Lower lobe of right lung (tissue), 2 donors: ENCODE results near the gene USP17L15. TPM values are rescaled to one million over a fixed set of nuclear protein-coding genes. Genes with fewer than 3 reads are reported as not detected.
"Not testable (repeated sequence)": the region's sequence is repeated elsewhere in the genome, so short reads cannot be mapped to it uniquely, and the experiment has no call there.

Experiments used
- ATAC-seq, 2 donors: fragments of 200-7000 bp; cut with Tn5 transposase; one replicate each; pipeline ENCODE4 v1.9.1; 2020 to 2022; ENCODE audit warnings: mild to moderate bottlenecking in 2 of 2, moderate library complexity in 2 of 2
- DNase-seq: peaks from one replicate; pipeline ENCODE4 v3.0.0-alpha.2; 2020
- H3K27ac ChIP-seq: fragments of 200-600 bp; one replicate; pipeline ENCODE4 v1.8.0; 2022
- H3K27me3 ChIP-seq: fragments of 200-600 bp; one replicate; pipeline ENCODE4 v1.8.0; 2022; ENCODE audit warnings: low read depth
- H3K36me3 ChIP-seq: fragments of 200-600 bp; one replicate; pipeline ENCODE4 v1.8.0; 2022; ENCODE audit warnings: mild to moderate bottlenecking
- H3K4me1 ChIP-seq: fragments of 200-600 bp; one replicate; pipeline ENCODE4 v1.8.0; 2022
- H3K4me3 ChIP-seq: fragments of 200-600 bp; one replicate; pipeline ENCODE4 v1.8.0; 2022; ENCODE audit warnings: mild to moderate bottlenecking
- H3K9me3 ChIP-seq: fragments of 200-600 bp; one replicate; pipeline ENCODE4 v1.8.0; 2022
- intact Hi-C: fragments of 100-400 bp; cut with DNase I; formaldehyde crosslinking; loops from one replicate; pipeline ENCODE4 v1.11.0; 2022
- total RNA-seq: library from RNA; stranded (reverse); fragmentation: NEBNext Ultra II Directional; extraction: Animal tissue kit (Norgen Biotek cat#: 25700); gene quantifications from one replicate; pipeline ENCODE4 v1.2.1, GENCODE V29; 2021
- donor health status: DM: no; HTN: yes; CAD: no; lungs with severe emphysema.

The USP17L15 gene
- total RNA-seq, 1 donor from 2014 or later, result not detected

DNA sequence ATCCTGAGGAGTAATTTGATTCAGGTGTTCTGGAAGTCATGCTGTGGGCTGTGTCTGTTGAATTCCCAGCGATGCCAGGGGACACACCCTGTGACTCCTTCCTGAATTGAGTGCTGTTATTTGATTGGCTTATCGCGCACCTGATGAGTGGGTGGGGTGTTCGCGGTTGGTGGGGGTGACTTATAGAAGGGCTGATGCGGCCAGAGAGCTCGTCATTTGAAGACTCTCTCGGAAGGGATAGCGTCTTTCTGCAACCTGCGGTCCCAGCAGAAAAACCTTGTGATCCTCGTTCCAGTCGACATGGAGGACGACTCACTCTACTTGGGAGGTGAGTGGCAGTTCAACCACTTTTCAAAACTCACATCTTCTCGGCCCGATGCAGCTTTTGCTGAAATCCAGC is 33.1 kb downstream of the USP17L15 start, which contains the start of gene USP17L22:
Gene USP17L22 (plus strand): TSS at position 301 of the 400 bp plus-strand sequence. CDS start 0 bp downstream, at position 301.
- not testable (repeated sequence) for H3K36me3 ChIP-seq, ATAC-seq, H3K27me3 ChIP-seq

GRCh38 chr4:9271719-9272118 is 37.5 kb downstream of the USP17L15 start:
- intact Hi-C loops, H3K9me3 ChIP-seq, H3K27ac ChIP-seq, H3K27me3 ChIP-seq, H3K4me3 ChIP-seq, H3K36me3 ChIP-seq, H3K4me1 ChIP-seq, ATAC-seq: not testable (repeated sequence)
- DNase-seq, result peak; percentile 67

More for the DNA sequence above, 33.1 kb downstream of the USP17L15 start, which contains the start of gene USP17L22:
- H3K4me3 ChIP-seq, intact Hi-C loops, H3K4me1 ChIP-seq, H3K27ac ChIP-seq, H3K9me3 ChIP-seq, DNase-seq: not testable (repeated sequence)

Other genes starting within 250 kb of the USP17L15 start
- gene FAM90A26, start 64.0 kb upstream of the USP17L15 start, total RNA-seq, result not detected
- gene USP17L10, start 23.7 kb upstream of the USP17L15 start, total RNA-seq, result not detected
- not detected for gene USP17L11, start 19.0 kb upstream of the USP17L15 start, total RNA-seq
- gene USP17L12, start 14.2 kb upstream of the USP17L15 start, total RNA-seq, result not detected
- gene USP17L13, start 9.5 kb upstream of the USP17L15 start, total RNA-seq, result not detected
- not detected for gene USP17L17, start 9.5 kb downstream of the USP17L15 start, total RNA-seq
- gene USP17L18, start 14.2 kb downstream of the USP17L15 start, total RNA-seq, result not detected
- not detected for gene USP17L19, start 19.0 kb downstream of the USP17L15 start, total RNA-seq
- gene USP17L20, start 23.7 kb downstream of the USP17L15 start, total RNA-seq, result not detected
- not detected for gene USP17L21, start 28.5 kb downstream of the USP17L15 start, total RNA-seq
- not detected for gene USP17L22, start 33.2 kb downstream of the USP17L15 start, total RNA-seq
- not detected for gene USP17L24, start 90.8 kb downstream of the USP17L15 start, total RNA-seq
- not detected for gene USP17L25, start 95.5 kb downstream of the USP17L15 start, total RNA-seq
- not detected for gene USP17L26, start 100.3 kb downstream of the USP17L15 start, total RNA-seq
- not detected for gene USP17L5, start 105.0 kb downstream of the USP17L15 start, total RNA-seq
- gene USP17L27, start 109.8 kb downstream of the USP17L15 start, total RNA-seq, result not detected
- not detected for gene USP17L28, start 114.5 kb downstream of the USP17L15 start, total RNA-seq
- gene USP17L29, start 119.3 kb downstream of the USP17L15 start, total RNA-seq, result not detected
- not detected for gene USP17L30, start 128.7 kb downstream of the USP17L15 start, total RNA-seq
- gene DEFB131A, start 210.0 kb downstream of the USP17L15 start, total RNA-seq, result not detected